OCI-LY1 (cell line): ENCODE measurements around the gene NKPD1.

Experiments used
- EZH2 ChIP-seq: fragments of 200-600 bp; sonication (generic), shearing (Covaris generic); IDR thresholded peaks from 2 replicates; pipeline ENCODE4 v1.8.0; 2017; ENCODE audit warnings: borderline replicate concordance, mixed run types, mild to moderate bottlenecking, antibody characterized with exemption, low read length, moderate library complexity, mixed read lengths
- TF ChIP-seq, protein P1 (sequence below): fragments of 200-600 bp; sonication (generic), shearing (Covaris generic); IDR thresholded peaks from 2 replicates; pipeline ENCODE4 v1.5.1; 2017; ENCODE audit warnings: mild to moderate bottlenecking, antibody characterized with exemption, low read length, moderate library complexity, mixed read lengths

DNA sequence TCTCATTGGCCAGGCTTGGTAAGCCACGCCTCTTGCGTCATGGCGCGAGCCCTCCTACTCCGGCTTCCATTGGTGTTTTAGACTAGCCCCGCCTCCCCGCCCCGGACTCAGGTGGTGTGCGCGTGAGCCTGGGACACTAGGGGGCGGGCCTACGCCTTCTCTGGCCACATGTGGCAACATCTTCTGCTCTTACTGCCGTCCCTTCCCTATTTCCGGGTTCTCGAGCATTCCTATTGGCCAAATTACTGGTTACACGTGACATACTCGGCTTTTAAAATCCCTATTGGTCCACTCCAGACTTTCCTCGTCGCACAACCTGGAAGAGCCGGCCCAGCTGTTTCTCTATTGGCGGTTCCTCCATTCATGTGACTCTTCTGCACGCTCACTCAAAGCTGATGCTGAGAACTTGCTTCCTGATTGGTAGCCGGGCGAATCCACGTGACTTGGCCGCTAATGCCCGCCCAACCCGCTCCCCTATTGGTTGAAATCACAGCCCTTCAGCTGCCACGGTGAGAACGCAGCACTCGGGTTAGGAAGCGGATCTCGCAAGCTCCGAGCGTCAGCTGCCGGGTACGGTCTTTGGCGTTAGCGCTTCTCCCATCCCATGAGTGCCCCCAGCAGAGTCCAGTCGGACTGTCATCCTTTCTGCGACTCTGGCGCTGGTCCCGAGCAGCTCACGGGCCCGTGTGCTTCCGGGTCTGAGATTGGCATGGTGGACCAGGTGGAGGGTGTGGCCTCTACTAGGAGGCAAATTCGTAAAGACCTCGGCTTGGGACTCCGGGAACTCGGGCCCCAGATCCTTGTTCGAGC lies 17.7 kb upstream of the NKPD1 start, which contains the start of gene BLOC1S3:
- TF ChIP-seq, protein P1, sequence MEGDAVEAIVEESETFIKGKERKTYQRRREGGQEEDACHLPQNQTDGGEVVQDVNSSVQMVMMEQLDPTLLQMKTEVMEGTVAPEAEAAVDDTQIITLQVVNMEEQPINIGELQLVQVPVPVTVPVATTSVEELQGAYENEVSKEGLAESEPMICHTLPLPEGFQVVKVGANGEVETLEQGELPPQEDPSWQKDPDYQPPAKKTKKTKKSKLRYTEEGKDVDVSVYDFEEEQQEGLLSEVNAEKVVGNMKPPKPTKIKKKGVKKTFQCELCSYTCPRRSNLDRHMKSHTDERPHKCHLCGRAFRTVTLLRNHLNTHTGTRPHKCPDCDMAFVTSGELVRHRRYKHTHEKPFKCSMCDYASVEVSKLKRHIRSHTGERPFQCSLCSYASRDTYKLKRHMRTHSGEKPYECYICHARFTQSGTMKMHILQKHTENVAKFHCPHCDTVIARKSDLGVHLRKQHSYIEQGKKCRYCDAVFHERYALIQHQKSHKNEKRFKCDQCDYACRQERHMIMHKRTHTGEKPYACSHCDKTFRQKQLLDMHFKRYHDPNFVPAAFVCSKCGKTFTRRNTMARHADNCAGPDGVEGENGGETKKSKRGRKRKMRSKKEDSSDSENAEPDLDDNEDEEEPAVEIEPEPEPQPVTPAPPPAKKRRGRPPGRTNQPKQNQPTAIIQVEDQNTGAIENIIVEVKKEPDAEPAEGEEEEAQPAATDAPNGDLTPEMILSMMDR, result peak; percentile 38; the same call in 1 of the 2 replicates
- TF ChIP-seq EZH2, result no peak
